ENCODE measurements around the gene MYADM.

Gene MYADM

DNA sequence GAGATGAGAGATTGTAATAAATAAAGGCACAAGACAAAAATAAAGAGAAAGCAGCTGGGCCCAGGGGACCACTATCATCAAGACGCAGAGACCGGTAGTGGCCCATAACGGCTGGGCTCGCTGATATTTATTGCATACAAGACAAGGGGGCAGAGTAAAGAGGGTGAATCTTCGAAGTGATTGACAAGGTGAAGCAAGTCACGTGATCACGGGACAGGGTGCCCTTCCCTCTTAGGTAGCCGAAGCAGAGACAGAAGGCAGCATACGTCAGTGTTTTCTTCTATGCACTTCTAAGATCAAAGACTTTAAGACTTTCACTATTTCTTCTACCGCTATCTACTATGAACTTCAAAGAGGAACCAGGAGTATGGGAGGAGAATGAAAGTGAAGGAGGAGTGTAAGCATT lies 9.7 kb downstream of the MYADM start:
- TF ChIP-seq, protein P1, sequence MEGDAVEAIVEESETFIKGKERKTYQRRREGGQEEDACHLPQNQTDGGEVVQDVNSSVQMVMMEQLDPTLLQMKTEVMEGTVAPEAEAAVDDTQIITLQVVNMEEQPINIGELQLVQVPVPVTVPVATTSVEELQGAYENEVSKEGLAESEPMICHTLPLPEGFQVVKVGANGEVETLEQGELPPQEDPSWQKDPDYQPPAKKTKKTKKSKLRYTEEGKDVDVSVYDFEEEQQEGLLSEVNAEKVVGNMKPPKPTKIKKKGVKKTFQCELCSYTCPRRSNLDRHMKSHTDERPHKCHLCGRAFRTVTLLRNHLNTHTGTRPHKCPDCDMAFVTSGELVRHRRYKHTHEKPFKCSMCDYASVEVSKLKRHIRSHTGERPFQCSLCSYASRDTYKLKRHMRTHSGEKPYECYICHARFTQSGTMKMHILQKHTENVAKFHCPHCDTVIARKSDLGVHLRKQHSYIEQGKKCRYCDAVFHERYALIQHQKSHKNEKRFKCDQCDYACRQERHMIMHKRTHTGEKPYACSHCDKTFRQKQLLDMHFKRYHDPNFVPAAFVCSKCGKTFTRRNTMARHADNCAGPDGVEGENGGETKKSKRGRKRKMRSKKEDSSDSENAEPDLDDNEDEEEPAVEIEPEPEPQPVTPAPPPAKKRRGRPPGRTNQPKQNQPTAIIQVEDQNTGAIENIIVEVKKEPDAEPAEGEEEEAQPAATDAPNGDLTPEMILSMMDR (IDR thresholded peaks at IDR 0.05): no peak
- Histone ChIP-seq H3K79me2 (no peaks in the 10 kb centered on the region), H3K4me2 (ENCODE audit: low read length) (no peak overlapping the region), H3K9ac (no peak overlapping the region), H3K27me3 (ENCODE audit: control insufficient read depth, insufficient read depth, low read length) (no peaks in the 10 kb centered on the region), H2AFZ (no peak overlapping the region), H3K4me3 (ENCODE audit: low read depth, low read length) (peak overlapping the region; percentile 22), H3K4me1 (peaks cover 13% of the 10 kb centered on the region), H3K36me3 (ENCODE audit: control insufficient read depth, insufficient read depth, low read length) (no peaks in the 10 kb centered on the region), H3K9me3 (ENCODE audit: control insufficient read depth, low read length) (no peaks in the 10 kb centered on the region), H3K27ac (no peak overlapping the region)

DNA sequence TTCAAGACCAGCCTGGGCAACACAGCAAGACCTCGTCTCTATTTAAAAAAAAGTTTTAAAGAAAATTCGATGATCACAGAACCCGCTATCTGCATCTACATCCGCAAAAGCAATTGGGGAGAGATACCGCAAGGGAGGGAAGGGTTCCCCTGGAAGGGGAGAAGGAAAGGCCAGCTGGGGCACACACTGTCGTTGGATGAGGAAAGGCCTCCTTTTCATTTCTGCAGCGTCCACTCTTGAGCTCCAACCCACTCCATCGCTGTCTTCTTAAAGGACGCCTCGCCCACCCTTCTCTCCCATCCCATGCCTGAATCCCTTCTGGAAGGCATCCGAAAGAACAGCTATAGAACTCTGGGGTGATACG lies 11.1 kb downstream of the MYADM start:
- Histone ChIP-seq H3K27ac (peak overlapping the region; percentile 66), H3K4me3 (ENCODE audit: low read depth, low read length) (peak overlapping the region; percentile 95), H3K9ac (no peak overlapping the region), H3K36me3 (ENCODE audit: control insufficient read depth, insufficient read depth, low read length) (no peaks in the 10 kb centered on the region), H3K4me2 (ENCODE audit: low read length) (peak overlapping the region; percentile 100), H2AFZ (peak overlapping the region; percentile 88), H3K4me1 (peaks cover 13% of the 10 kb centered on the region), H3K27me3 (ENCODE audit: control insufficient read depth, insufficient read depth, low read length) (no peaks in the 10 kb centered on the region), H3K9me3 (ENCODE audit: control insufficient read depth, low read length) (no peaks in the 10 kb centered on the region), H3K79me2 (no peaks in the 10 kb centered on the region)
- TF ChIP-seq, protein P1 (IDR thresholded peaks at IDR 0.05): no peak

DNA sequence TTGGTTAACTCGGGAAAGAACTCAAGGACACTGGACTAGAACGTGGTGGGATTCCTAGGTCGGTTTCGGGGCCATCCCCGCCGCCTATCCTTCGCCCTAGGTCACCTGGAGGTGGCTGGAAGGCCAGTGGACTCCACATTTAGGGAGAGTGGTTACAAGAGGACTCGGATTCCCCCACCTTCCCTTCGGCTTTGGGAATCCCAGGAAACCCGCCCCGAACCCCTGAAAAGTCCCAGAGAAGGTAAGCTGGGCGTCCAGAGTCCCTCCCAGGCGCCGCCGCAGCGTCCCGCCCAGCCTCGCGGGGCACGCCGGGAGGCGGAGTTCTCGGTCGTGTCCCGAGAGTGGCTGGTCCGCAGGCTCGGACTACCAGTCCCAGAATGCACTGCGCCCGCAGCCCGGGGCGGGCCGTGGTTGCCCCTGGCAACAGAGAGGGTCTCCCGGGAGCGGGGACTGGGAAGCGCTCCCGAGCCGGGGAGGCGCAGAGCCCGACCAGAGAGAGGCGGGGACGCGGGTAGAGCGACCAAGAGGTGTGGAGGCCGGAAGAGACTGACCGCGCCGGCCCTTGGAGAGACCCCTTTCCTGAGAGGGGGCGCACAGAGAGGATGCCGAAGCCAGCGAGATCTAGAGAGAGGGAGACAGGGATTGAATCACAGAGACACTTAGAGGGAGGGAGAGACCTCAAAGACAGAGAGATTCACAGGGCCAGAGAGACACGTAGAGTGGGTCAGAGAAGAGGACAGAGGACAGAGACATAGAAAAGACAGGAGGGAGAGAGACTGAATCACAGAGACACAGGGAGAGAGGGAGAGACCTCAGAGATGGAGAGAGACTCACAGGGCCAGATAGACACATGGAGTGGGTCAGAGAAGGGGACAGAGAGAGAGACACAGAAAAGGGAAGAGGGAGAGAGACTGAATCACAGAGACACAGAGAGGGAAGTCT lies 11.7 kb downstream of the MYADM start:
- Histone ChIP-seq H3K36me3 (ENCODE audit: control insufficient read depth, insufficient read depth, low read length) (no peaks in the 10 kb centered on the region), H3K27me3 (ENCODE audit: control insufficient read depth, insufficient read depth, low read length) (no peaks in the 10 kb centered on the region), H3K9ac (no peak overlapping the region), H3K4me3 (ENCODE audit: low read depth, low read length) (peak overlapping the region; percentile 95), H2AFZ (peak overlapping the region; percentile 88), H3K4me1 (peaks cover 13% of the 10 kb centered on the region), H3K27ac (peak overlapping the region; percentile 66), H3K79me2 (no peaks in the 10 kb centered on the region), H3K4me2 (ENCODE audit: low read length) (peak overlapping the region; percentile 100), H3K9me3 (ENCODE audit: control insufficient read depth, low read length) (no peaks in the 10 kb centered on the region)
- TF ChIP-seq, protein P1 (IDR thresholded peaks at IDR 0.05): no peak

DNA sequence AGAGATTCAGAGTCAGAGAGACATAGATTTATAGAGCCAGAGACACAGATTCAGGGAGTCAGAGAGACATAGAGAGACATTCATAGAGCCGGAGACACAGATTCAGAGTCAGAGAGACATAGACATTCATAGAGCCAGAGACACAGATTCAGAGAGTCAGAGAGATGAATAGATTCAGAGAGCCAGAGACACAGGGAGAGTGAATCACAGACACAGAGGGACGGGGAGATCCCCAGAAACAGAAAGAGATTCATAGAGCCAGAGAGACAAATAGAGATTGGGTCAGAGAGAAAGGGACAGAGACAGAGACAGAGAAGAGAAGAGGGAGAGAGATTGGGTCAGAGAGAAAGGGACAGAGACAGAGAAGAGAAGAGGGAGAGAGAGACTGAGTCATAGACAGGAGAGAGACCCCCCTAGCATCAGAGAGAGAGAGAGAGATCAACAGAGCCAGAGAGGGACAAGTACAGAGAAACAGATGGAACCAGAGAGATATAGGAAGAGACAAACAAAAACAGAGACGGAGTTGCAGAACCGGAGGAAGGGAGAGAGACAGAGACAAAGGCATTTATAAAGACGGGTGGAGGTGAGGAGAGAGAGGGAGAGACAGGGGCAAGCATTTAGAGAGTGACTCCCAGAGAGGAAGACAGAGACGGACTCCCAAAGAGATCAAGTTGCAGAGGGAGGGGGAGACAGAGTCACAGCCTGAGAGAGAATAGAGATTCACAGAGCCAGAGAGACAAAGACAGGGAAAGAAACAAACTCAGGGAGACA lies 13.2 kb downstream of the MYADM start:
- Histone ChIP-seq H3K27me3 (ENCODE audit: control insufficient read depth, insufficient read depth, low read length) (no peaks in the 10 kb centered on the region), H3K4me1 (peaks cover 13% of the 10 kb centered on the region)

More for the DNA sequence above, 13.2 kb downstream of the MYADM start:
- peak overlapping the region; percentile 3 for H3K9ac ChIP-seq
- peak overlapping the region; percentile 75 for H3K4me2 ChIP-seq (ENCODE audit: low read length)
- peak overlapping the region; percentile 69 for H3K27ac ChIP-seq
- peak overlapping the region; percentile 81 for H2AFZ ChIP-seq
- H3K36me3 ChIP-seq (ENCODE audit: control insufficient read depth, insufficient read depth, low read length): no peaks in the 10 kb centered on the region
- no peaks in the 10 kb centered on the region for H3K79me2 ChIP-seq
- no peaks in the 10 kb centered on the region for H3K9me3 ChIP-seq (ENCODE audit: control insufficient read depth, low read length)
- peak overlapping the region; percentile 65 for H3K4me3 ChIP-seq (ENCODE audit: low read depth, low read length)
- TF ChIP-seq, protein P1 (IDR thresholded peaks at IDR 0.05): no peak

Measured in parathyroid adenoma (tissue), 2 donors.